ENCODE measurements around the gene FMOD. TPM values are rescaled to one million over a fixed set of nuclear protein-coding genes. Genes with fewer than 3 reads are reported as not detected.

Gene FMOD
- total RNA-seq, 2 experiments from 2014 or later: not detected

DNA sequence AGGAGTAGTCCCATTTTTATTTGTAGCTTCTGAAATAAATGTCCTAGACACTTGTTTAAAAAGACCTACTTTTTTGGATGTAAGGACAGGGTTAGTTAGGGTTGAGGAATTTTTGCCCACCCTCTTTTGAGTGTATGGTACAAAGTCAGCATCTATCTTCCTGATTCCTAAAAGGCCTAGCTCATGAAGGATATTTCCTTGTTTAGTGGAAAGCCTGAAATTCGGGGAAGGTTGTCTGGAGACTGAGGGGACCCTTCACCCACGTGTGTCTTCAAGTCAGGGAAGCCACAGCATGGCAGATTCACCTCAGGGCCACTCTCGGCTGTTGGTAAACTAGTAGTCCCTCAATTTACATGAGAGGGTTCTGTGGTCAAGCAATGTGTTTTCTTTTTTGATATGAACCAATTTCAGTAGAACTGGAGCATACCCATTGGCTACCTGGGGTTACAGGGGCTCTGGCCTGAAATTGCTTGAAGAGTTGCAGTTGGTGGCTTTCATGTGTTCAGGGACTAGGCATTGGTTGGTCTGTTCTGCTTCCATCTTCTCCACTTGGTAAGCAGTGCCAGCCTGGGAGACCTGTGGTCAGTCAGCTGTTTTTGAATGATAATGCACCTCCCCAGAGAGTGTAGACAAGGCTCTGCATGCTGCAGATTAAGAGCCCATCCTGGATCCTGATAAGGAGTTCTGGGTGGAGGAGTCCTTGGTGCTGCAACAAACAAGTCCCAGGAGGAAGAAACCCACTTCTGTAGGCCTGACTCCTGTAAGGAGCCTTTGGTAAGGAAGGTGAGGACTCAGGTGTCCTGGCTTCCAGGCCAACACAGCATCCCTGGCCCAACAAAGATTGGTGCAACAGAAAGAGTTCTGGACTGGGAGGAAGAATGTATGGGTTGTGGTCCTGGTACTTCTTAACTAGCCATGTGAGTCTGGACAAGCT is 39.3 kb downstream of the FMOD start:
- Histone ChIP-seq H3K27ac (ENCODE audit: low read depth, low read length, poor library complexity, severe bottlenecking) (peak overlapping the region; percentile 47), H3K4me2 (ENCODE audit: low read length) (peak overlapping the region; percentile 44), H3K9me2 (ENCODE audit: insufficient read depth, low read length) (no peaks in the 10 kb centered on the region), H3K9me3 (ENCODE audit: low read length) (no peaks in the 10 kb centered on the region), H3K4me1 (ENCODE audit: insufficient read depth, low read length, poor library complexity, severe bottlenecking) (peaks cover 66% of the 10 kb centered on the region), H3K36me3 (ENCODE audit: insufficient read depth, low read length) (peaks cover 73% of the 10 kb centered on the region), H4K20me1 (ENCODE audit: insufficient read depth, low read length) (peaks cover 22% of the 10 kb centered on the region), H2AFZ (ENCODE audit: low read length) (no peak overlapping the region), H3K79me2 (ENCODE audit: insufficient read depth, low read depth, low read length) (peaks cover 68% of the 10 kb centered on the region), H3K4me3 (ENCODE audit: low read depth, low read length, poor library complexity, severe bottlenecking) (no peak overlapping the region)
- ChIA-PET CTCF (ENCODE audit: unreplicated experiment) (interaction anchor here (0.7 kb wide), 1 partner anchor 32 kb away, joined by 5 read pairs; no protein-coding TSS in a partner anchor), POLR2A (interaction anchor here (2.7 to 9.7 kb wide), 5 partner anchors 11 to 35 kb away, joined by 10 to 309 read pairs (median 77); no protein-coding TSS in a partner anchor)
- intact Hi-C loops (cut with micrococcal nuclease; ENCODE audit: unreplicated experiment): no loop called here
- DNase-seq (ENCODE audit: low spot score): peak; percentile 43
- BruUV-seq (replicated peaks): no TSS peak
- no peak for TF ChIP-seq EZH2phosphoT487 (IDR thresholded peaks at IDR 0.05; ENCODE audit: borderline replicate concordance, low read depth, low read length)
- TF ChIP-seq, protein P1, sequence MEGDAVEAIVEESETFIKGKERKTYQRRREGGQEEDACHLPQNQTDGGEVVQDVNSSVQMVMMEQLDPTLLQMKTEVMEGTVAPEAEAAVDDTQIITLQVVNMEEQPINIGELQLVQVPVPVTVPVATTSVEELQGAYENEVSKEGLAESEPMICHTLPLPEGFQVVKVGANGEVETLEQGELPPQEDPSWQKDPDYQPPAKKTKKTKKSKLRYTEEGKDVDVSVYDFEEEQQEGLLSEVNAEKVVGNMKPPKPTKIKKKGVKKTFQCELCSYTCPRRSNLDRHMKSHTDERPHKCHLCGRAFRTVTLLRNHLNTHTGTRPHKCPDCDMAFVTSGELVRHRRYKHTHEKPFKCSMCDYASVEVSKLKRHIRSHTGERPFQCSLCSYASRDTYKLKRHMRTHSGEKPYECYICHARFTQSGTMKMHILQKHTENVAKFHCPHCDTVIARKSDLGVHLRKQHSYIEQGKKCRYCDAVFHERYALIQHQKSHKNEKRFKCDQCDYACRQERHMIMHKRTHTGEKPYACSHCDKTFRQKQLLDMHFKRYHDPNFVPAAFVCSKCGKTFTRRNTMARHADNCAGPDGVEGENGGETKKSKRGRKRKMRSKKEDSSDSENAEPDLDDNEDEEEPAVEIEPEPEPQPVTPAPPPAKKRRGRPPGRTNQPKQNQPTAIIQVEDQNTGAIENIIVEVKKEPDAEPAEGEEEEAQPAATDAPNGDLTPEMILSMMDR (conservative IDR thresholded peaks at IDR 0.05; ENCODE audit: low read length): no peak

- Histone ChIP-seq H3K4me1 (ENCODE audit: insufficient read depth, low read length, poor library complexity, severe bottlenecking) (peaks cover 59% of the 10 kb centered on the region), H3K9me3 (ENCODE audit: low read length) (no peaks in the 10 kb centered on the region), H3K79me2 (ENCODE audit: insufficient read depth, low read depth, low read length) (peaks cover 81% of the 10 kb centered on the region), H3K27ac (ENCODE audit: low read depth, low read length, poor library complexity, severe bottlenecking) (peak overlapping the region; percentile 98), H3K36me3 (ENCODE audit: insufficient read depth, low read length) (peaks cover 78% of the 10 kb centered on the region), H3K4me3 (ENCODE audit: low read depth, low read length, poor library complexity, severe bottlenecking) (peak overlapping the region; percentile 96), H4K20me1 (ENCODE audit: insufficient read depth, low read length) (peaks cover 33% of the 10 kb centered on the region), H3K4me2 (ENCODE audit: low read length) (peak overlapping the region; percentile 98), H2AFZ (ENCODE audit: low read length) (no peak overlapping the region), H3K9me2 (ENCODE audit: insufficient read depth, low read length) (no peaks in the 10 kb centered on the region)
- no TSS peak for BruUV-seq (replicated peaks)
- DNase-seq (ENCODE audit: low spot score): no peak
- TF ChIP-seq EZH2phosphoT487 (IDR thresholded peaks at IDR 0.05; ENCODE audit: borderline replicate concordance, low read depth, low read length): no peak
- TF ChIP-seq, protein P1 (conservative IDR thresholded peaks at IDR 0.05; ENCODE audit: low read length): no peak
- ChIA-PET CTCF (ENCODE audit: unreplicated experiment) (interaction anchor here (0.5 to 4.3 kb wide), 3 partner anchors 12 to 1172 kb away, joined by 6 to 23 read pairs (median 6); no protein-coding TSS in a partner anchor), POLR2A (interaction anchor here (0.9 to 9.7 kb wide), 9 partner anchors 8 to 38 kb away, joined by 3 to 309 read pairs (median 10); no protein-coding TSS in a partner anchor)
- intact Hi-C loops (cut with micrococcal nuclease; ENCODE audit: unreplicated experiment): no loop called here
Observed at GRCh38 chr1:203308923-203309331, 42.0 kb downstream of the FMOD start.

All from OCI-LY7 (cell line).